GM21381 (cell line): ENCODE data around the gene RASA3.
"Not testable (repeated sequence)": the region's sequence is repeated elsewhere in the genome, so short reads cannot be mapped to it uniquely, and the experiment has no call there.

Experiments
- ATAC-seq: cut with Tn5 transposase; IDR thresholded peaks from one replicate; pipeline ENCODE4 v1.9.1; 2021; ENCODE audit warnings: mild to moderate bottlenecking, moderate library complexity; ENCODE audit not compliant: unreplicated experiment

RASA3 gene

DNA sequence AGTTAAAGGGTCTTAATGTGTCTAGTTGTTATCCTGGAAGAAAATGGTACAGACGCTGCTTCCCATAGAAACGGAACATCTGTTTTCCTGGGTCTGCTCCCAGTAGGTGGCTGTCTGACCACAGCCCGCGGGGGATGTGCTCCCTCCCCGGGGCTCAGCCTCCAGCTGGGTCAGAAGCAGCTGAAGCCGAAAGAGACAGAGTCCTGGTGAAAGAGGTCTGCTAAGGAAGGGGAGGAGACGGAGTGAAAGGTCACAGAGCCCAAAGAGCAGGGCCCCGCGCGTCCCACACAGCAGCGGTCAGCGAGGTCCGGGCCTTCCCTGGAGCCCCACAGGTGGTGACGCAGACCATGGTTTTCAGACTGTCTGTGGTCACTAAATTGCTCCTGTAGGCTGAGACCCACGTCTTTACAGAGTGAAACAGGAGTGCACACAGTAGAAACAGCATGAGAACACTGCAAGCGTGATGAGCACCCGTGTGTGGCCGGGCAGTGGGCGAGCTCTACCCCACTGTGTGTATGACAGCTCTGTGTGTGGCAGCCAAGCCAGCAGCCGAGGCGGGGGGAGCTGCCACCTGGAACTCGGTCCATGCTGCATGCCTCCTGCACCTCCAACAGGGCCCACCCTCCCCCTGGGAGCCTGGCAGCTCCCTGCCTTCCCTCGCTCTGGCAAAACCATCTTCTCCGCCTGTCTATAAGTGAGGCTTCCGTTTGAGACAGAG is 106.5 kb downstream of the RASA3 start:
- no peak for ATAC-seq

DNA sequence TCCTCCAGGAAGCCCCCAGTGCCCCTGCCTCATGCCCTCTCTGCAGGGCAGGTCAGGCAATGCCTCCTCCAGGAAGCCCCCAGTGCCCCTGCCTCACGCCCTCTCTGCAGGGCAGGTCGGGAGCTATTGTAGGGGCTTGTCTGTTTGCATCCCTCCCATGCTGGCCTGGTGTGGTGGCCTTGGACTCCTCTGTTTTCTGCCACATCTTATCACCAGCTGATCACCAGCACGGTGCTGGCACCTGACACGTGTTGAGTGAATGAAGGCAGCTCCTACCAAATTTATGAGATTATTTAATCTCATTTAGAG is 107.1 kb downstream of the RASA3 start:
- ATAC-seq: no peak

DNA sequence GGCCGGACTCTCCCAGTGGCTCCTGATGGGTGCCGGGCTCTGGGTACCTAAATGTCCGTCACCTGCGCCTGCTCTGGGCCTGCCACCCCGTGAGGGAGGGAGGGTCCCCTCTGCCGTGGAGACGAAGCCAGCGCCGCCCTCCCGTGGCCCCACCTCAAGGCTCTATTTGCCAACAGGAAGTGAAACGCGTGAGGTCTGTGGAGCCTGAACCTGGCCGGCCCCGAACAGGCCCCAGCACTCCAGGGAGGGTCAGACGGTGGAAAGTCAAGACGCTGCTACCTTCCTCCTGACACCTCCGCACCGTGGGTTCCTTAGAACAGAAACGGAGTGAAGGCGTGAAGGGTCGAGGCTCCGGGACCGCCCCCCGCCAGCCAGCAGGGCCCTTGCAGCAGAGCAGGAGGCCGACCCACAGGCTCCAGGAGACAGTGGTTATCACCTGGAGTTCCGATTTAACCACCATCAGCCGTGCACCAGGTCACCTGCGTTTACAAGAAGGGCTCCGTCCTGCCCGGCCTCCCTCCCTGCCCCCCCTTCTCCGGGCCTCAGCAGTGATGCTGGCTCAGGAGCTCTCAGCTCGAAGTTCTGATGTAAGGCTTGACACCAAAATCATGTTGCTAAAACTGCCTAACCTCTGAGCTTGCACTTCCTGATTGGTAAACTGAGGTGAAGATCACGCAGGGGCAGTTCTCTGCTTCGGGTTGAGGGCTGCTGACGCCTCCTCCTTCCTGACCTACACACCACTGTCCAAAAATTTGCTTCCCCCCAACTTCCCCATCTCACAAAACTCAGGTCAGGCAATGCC is 107.6 kb downstream of the RASA3 start:
- ATAC-seq: peak; percentile 76

DNA sequence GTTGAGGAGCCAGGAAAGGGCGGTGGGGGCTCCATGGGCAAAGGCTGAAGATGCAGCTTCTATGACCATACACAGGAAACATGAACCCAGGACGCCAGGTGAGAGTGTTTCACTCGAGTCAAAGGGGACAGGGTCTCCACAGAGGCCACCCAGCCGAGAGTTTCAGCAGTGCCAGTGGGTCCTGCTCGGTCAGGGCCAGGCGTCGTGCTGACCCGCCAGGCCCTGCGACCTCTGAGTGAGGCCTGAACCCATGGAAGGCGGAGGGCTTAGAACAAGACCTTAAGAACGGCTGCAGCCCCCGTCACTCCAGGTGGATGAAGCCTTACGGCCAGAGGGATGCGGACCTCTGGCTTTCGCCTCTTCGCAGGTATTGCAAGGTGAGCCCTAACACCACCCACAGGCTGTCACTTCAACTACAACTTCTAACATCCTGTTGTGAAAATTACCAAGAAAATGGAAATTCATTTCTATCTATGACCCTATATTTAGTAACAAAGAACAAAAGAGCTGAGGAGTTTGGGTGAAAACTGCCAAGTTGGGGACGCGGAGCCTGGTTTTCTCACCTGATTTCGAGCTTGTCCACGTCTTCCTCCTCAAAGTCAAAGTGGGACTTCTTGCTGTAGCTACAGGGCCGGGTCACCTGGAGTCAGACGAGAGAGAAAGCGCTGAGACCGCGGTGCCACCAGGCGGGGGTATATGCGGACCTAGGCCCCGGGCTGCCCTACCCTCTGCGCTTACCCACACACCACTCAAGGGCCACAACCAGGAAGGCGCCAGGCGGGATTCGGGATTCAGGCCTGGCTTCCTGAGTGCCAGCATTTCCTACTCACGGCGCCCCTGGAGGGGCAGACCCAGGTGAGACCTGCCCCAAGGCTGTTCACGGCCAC is 108.5 kb downstream of the RASA3 start:
- ATAC-seq: no peak

DNA sequence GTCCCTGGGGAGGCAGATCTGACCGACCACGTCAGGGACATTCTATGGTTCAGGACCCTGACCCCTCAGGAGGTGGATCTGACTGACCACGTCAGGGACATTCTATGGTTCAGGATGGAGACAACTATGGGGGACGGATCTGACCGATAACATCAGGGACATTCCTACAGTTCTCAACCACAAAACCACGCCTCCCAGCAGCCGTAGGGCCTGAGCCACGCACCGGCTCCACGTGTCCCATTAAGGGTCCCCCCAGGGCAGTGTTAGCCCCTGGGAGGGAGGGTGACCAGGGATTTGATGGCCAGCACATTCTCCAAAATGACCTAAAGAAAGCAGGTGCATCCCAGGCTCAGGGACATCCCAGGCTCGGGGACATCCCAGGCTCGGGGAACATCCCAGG is 109.5 kb downstream of the RASA3 start:
- ATAC-seq: no peak

DNA sequence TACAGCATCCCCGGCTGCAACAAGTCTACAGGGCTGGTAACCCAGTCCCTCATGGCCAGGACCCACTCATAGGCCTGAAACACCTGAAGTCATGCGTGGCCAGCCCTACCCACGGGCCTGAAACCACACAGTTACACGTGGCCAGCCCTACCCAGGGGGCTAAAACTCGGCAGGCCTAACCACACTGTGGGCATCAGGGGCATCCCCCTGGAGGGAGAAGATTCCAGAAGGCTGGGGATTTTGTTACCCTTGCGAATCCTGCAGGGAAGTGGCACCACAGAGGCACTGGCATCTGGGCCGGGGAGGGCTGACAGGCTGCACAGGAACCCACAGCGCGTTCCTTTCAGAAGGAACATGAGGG is 110.1 kb downstream of the RASA3 start:
- ATAC-seq: no peak

DNA sequence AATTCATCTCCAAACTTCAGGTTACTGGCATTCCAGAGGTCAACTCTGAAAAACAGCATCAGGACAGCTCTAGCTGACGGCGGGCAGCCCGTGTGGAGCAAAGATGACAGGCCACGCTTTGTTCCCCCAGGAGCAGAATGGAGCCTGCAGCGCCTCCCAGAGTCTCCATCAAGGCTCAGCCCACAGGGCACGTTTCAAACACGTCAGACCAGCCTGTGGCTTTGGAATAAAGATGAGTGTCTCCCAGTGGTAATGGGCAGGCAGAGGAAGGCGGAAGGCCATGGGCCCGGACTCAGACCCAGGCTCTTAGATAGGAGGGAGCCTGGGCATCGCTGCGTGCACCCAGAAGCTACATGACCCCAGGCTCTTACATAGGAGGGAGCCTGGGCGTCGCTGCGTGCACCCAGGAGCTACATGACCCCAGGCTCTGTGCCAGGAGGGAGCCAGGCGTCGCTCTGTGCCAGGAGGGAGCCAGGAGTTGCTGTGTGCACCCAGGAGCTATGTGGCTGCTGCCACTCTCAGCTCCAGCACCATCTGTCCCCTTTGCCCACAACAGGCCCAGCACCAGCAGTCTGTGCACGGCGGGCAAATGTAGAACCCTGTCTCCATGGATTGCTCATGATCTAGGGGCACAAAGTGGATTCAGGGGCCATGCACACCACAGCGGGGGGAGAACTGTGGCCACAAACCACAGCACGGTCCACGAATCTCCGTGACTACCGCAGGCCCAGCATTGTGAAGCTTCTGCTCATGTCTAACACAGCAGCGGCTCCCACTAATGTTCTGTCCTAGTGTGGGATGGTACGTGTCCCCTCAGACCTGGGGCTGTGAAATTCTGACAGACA is 110.7 kb downstream of the RASA3 start:
- ATAC-seq: no peak

DNA sequence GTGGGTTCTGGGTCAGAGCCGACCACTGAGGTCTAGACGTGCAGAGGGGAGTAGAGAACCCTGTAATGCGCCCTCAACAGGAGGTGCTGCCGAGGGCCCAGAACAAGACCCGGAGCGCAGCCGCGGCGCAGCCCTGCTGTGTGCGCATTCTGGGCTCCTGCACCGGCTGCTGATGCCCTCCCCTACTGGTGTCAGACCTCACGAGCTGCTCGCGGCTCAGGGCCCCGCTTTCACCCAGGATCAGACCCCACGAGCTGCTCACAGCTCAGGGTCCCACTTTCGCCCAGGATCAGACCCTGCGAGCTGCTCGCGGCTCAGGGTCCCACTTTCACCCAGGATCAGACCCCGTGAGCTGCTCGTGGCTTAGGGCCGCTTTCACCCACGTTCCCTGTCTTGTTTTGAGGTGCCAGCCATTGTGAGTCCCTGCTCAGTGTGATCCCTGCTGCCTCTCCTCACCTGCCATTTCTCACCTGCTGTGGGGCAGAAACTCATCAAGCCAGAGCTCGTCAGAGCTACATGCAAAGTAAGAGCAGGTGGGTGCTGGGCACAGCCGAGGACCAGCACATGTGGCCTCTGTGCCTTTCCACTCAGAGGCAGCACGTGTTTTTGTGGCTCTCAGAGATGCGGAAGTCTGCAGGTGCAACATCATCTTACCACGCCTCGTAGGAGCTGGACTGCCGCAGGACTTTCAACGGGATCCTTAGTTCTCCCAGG is 111.5 kb downstream of the RASA3 start:
- ATAC-seq: no peak

DNA sequence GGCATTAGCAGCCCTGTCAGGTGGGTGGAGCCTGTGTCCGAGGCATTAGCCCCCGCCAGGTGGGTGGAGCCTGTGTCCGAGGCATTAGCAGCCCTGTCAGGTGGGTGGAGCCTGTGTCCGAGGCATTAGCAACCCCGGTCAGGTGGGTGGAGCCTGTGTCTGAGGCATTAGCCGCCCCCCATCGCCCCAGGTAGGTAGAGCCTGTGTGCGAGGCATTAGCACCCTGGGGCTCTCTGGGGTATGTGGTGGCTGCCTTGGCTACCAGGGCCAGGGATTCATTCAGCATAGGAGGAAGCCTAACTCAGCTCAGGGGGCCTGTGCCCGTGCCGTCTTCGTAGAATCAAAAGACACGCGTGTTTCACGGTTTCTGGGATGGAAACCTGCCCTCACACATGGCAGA is 112.3 kb downstream of the RASA3 start:
- ATAC-seq: not testable (repeated sequence)

DNA sequence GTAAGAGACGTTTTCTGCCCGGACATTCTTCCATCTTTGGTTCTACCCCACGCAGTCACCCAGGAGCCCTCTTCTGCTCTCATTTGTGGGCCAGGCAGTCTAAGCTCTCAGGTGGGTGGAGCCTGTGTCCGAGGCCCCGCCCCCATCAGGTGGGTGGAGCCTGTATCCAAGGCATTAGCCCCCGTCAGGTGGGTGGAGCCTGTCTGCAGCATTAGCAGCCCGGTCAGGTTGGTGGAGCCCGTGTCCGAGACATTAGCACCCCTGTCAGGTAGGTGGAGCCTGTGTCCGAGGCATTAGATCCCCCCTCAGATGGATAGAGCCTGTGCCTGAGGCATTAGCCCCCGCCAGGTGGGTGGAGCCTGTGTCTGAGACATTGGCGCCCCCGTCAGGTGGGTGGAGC is 113.1 kb downstream of the RASA3 start:
- ATAC-seq: no peak

DNA sequence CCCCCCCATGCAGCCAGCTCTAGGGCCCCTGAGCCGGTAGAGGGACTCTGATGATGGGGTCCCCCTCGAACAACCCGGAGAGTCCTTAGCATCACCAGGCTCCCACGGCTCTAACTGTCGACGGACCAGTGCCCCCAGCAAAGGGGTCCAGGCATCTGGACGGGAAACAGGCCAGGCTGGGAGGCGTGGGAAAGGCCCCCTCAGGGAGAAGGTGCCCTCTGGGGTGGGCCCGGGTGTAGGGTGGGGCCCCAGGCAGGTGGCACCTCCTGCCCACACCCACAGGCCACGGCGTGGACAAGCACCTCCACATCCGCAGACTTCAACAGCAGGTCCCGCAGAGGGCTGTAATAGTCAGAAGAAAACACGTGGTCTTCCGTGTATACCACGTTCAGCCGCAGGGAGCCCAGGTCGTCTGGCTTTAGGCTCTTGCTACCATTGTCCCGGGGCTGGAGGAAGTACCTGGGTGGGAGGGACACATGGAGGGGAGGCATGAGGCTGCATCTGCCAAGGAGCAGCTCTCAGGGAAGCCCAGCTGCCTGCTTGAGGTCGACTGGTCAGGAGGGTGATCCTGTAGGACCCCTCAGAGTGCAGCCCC is 113.9 kb downstream of the RASA3 start:
- no peak for ATAC-seq

DNA sequence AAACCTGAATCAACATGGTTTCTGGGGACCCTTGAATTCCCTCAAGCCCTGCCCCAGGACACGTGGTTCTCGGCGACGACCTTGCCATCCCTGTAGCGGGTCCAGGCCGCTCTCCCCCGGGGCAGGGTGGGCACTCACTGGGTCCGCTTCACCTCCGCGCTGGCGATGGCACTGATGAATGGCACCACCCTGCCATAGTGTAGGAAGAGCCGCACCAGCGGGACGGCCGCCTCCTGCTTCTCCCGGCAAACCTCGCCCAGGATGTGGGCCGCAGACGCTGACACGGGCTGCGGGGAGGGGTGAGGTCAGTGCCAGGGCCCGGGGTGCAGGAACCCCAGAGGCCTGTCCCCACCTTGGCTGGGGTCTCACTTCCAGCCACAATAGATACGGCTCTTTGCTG is 114.5 kb downstream of the RASA3 start:
- no peak for ATAC-seq

DNA sequence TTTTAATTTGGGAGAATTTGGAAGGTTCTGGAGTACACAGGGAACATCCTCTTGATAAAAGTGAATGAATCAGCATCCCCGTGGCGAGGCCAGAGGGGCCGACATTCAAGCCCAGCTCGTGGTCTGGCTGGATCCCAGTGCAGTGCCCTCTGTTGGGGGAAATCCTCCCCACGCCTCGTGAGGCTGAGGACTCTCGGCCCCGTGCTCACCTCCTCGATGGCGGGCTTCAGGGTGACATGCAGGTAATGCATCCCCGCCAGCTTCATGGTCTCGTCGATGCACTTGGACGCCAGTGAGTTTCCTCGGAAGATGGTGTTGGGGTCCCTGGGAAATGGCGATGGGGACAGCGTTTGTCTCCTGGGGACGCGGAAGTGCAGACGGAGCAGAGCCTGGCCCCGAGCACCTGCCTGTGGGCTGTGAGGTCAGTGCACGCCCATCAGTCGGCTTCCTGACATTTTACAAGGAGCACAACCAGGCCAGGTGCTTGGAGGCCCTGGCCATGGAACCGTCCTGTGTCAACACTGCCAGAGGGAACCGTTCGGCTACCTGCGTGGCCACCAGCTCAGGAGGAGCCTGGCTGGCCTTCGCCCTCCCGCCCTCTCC is 115.3 kb downstream of the RASA3 start:
- ATAC-seq: no peak

DNA sequence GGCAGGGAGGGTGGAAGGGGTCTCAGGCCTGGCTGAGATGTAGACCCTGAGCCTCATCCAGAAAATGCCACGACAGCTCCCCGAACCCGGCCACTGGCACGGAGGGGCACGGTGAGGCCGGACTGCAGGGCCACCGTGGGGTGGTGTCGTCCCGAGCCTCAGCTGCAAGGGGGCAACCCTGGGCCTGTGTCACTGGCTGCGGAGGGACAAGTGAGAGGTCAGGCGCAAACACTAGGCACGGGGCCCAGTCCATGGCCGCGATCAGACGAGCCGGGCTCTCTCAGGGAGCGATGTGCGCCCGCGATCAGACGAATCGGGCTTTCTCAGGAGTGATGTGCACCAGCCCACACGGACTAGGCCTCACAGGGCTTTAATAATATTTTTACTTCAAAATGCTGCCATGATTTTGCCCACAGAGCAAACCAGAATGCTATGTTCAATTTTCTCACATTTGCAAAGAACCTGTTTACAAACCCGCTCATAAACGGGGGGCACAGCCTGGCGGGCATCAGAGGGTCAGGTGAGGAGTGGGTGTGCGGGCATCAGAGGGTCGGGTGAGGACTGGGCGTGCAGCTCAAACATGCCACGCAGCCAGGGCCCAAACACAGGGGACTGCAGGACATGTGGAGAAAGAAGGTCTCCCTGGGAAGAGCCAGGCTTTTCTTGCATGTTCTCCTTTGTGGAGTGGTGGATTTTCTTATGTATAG is 115.9 kb downstream of the RASA3 start:
- ATAC-seq: no peak

DNA sequence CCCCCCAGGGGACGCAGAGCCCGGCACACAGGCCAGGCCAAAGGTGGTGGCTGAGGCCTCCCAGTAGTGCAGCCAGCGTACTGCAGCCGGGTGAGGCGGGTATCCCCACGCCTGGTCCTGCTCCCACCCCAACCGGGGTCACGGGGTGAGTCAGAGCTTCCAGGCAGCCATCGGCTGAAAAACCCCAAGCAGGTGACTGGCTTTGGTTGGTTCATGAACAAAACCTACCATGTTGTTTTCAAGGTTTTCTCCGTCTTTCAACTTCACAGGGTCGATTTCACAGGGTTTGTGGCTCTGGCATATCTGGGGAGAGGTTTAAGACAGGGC is 116.5 kb downstream of the RASA3 start:
- ATAC-seq: no peak

DNA sequence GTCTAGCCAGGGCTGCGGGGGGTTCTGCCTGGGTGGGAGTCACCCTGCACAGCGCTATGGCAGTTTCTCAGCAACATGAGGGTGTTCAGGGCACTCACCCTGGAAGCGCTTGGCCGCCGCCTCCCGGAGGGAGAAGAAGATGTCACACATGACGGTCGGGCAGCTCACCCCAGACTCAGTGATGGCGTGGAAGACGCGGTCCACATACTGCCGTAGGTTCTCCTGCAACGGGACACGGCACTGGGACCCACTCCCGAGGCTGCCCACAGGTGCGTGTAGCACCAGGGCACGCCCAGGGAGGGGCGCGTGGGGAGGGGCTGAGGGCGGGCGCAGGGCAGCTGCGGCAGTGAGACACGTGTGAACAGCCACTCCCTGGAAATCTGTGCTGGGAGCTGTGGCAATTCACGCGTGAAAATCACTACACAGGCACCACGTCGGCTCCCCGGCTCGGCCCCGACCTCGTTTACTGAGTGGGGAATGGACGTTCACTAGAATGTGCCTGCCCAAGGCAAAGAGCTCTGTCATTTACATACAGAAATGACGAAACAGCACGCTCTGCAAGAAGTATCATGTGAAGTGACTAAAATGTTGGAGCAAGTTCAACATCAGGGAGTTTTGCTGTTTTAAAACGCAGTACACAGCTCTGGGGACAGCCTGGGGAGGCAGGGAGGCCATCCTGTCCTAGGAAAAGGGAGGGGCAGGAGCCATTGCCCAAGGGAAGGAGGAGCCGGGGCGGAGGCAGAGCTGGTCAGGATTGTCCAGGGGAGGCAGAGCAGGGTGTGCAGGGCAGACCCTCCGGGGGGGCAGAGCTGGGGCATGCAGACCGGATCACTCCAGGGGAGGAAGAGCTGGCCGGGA is 117.1 kb downstream of the RASA3 start:
- no peak for ATAC-seq

DNA sequence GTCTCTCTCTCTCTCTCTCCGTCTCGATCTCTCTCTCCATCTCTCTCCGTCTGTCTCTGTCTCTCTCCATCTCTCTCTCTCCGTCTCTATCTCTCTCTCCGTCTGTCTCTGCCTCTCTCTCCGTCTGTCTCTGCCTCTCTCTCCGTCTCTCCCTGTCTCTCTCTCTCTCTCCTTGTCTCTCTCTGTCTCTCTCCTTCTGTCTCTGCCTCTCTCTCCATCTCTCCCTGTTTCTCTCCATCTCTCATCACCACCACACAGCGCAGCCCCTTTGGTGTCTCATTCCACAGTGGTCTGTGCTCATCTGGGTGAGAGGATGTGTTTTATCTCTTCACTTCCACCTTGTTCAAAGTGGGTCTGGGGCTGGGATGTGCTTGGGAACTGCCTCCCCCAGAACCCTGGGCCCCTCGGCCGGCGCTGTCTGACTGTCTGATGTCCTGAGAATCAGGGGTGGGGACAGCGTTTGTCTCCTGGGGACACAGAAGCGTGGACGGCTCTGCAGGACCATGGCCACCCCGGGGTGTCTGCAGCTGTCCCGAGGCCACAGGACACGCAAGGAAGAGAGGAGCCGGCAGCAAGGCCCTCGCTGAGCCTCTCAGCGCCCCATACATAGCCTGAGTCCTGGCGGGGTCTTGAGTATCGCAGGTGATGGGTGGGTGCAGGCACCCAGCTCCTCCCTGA is 118.3 kb downstream of the RASA3 start:
- no peak for ATAC-seq
